NCI-H2196 (cell line): ENCODE measurements around the gene UBE2G2.

ENCODE experiments used
- DNase-seq: peaks from one replicate; lab custom pipeline; 2025; ENCODE audit not compliant: unreplicated experiment; lab: John Stamatoyannopoulos, UW

The UBE2G2 gene

GRCh38 chr21:44766014-44766817 lies 35.4 kb downstream of the UBE2G2 start:
- DNase-seq, result no peak

GRCh38 chr21:44765231-44766013 lies 36.2 kb downstream of the UBE2G2 start:
- DNase-seq, result no peak

GRCh38 chr21:44764319-44765230 lies 37.0 kb downstream of the UBE2G2 start:
- no peak for DNase-seq

GRCh38 chr21:44763451-44764318 lies 37.9 kb downstream of the UBE2G2 start:
- DNase-seq, result no peak

GRCh38 chr21:44763050-44763378 lies 38.6 kb downstream of the UBE2G2 start:
- DNase-seq, result no peak

- DNase-seq, result no peak
Observed at GRCh38 chr21:44762221-44763049, 39.2 kb downstream of the UBE2G2 start.

GRCh38 chr21:44761747-44762208 lies 39.8 kb downstream of the UBE2G2 start:
- no peak for DNase-seq

- DNase-seq, result peak; percentile 33
Observed at GRCh38 chr21:44761011-44761729, 40.5 kb downstream of the UBE2G2 start.

- DNase-seq, result no peak
Observed at GRCh38 chr21:44760376-44760775, 41.2 kb downstream of the UBE2G2 start.

GRCh38 chr21:44759628-44760285 lies 41.9 kb downstream of the UBE2G2 start:
- DNase-seq, result no peak

GRCh38 chr21:44758781-44759627 lies 42.6 kb downstream of the UBE2G2 start:
- DNase-seq, result no peak

- DNase-seq, result no peak
Observed at GRCh38 chr21:44758141-44758561, 43.5 kb downstream of the UBE2G2 start.

- DNase-seq, result no peak
Observed at GRCh38 chr21:44757731-44758130, 43.9 kb downstream of the UBE2G2 start.

- no peak for DNase-seq
Observed at GRCh38 chr21:44756423-44757185, 45.0 kb downstream of the UBE2G2 start.

GRCh38 chr21:44755227-44755626 lies 46.4 kb downstream of the UBE2G2 start:
- no peak for DNase-seq

GRCh38 chr21:44753357-44753756 lies 48.3 kb downstream of the UBE2G2 start:
- DNase-seq, result no peak
